K562 (cell line): ENCODE measurements around the gene KCNIP2. TPM values are rescaled to one million over a fixed set of nuclear protein-coding genes. Genes with fewer than 3 reads are reported as not detected.

ENCODE experiments used
- ATAC-seq: fragments of 200-7000 bp; cut with Tn5 transposase; 3 replicates; pipeline ENCODE4 v1.9.1; 2020; ENCODE audit warnings: moderate library complexity
- BruUV-seq: library from RNA; stranded (reverse); fragments of 400-500 nt; replicated peaks from 2 replicates; lab custom pipeline; 2021; lab: Mats Ljungman, UMichigan
- CTCF ChIA-PET: fragments of 300-600 bp; formaldehyde crosslinking; extraction: SDS; loops from one replicate; lab custom pipeline; 2021; ENCODE audit warnings: low intra/inter-chr PET ratio; lab: Yijun Ruan, JAX
- POLR2A ChIA-PET: fragments of 300-600, 350-650 bp; sonication (Branson Sonifier 250); formaldehyde crosslinking; extraction: SDS; loops from one replicate; lab custom pipeline; 2021; ENCODE audit warnings: antibody characterized with exemption, inconsistent platforms; lab: Yijun Ruan, JAX
- DNase-seq, 4 experiments: peaks; one replicate each; pipeline versions ENCODE4 v3.0.0 to v3.0.0-alpha.2; 2011 to 2018; ENCODE audit warnings: low spot score in 3 of 4, mixed read lengths in 3 of 4; ENCODE audit errors: extremely low read depth in 1 of 4
- FAIRE-seq: peaks from 2 replicates; lab custom pipeline; 2011; peaks lifted over from hg19 to GRCh38; lab: Jason Lieb, UNC
- H2AFZ ChIP-seq: 2 replicates; pipeline ENCODE4 v1.6.0; 2011; ENCODE audit warnings: low read depth, low read length, control low read depth, inconsistent platforms
- H3K27ac ChIP-seq: fragments of 200-600 bp; 3 replicates; pipeline ENCODE4 v1.8.0; 2011; ENCODE audit warnings: low read depth, mild to moderate bottlenecking, control low read depth, inconsistent platforms, low read length, moderate library complexity, mixed read lengths; ENCODE audit errors: extremely low read depth
- H3K27me3 ChIP-seq, 2 experiments: fragments of 300-600 bp in 1 of 2; 2 replicates in 1 of 2; 3 replicates in 1 of 2; pipeline versions ENCODE4 v1.6.0 to v1.8.0; 2011; ENCODE audit warnings: inconsistent platforms in 2 of 2, low read length in 2 of 2, mild to moderate bottlenecking in 1 of 2, mixed read lengths in 1 of 2, moderate library complexity in 1 of 2; ENCODE audit not compliant: control insufficient read depth in 2 of 2, insufficient read depth in 2 of 2
- H3K36me3 ChIP-seq: fragments of 300-600 bp; 3 replicates; pipeline ENCODE4 v1.8.0; 2011; ENCODE audit warnings: mild to moderate bottlenecking, low read length, inconsistent platforms; ENCODE audit not compliant: control insufficient read depth, insufficient read depth
- H3K4me1 ChIP-seq, 2 experiments: fragments of 200-600 bp in 1 of 2; replicated peaks in 1 of 2; 2 replicates in 1 of 2; 3 replicates in 1 of 2; pipeline versions ENCODE4 v1.5.1 to v1.8.0; 2011; ENCODE audit warnings: inconsistent platforms in 2 of 2, low read length in 2 of 2, mild to moderate bottlenecking in 1 of 2, mixed read lengths in 1 of 2, moderate library complexity in 1 of 2; ENCODE audit not compliant: control insufficient read depth in 2 of 2, insufficient read depth in 2 of 2
- H3K4me2 ChIP-seq: 2 replicates; pipeline ENCODE4 v1.6.1; 2011; ENCODE audit warnings: low read length, control low read depth, inconsistent platforms, mixed read lengths; ENCODE audit not compliant: insufficient read depth
- H3K4me3 ChIP-seq: fragments of 200-600 bp; sonication (generic), shearing (Covaris generic); 2 replicates; pipeline ENCODE4 v1.5.1; 2016; ENCODE audit warnings: control low read depth, inconsistent platforms
- H3K79me2 ChIP-seq: fragments of 200-600 bp; 3 replicates; pipeline ENCODE4 v1.8.0; 2011; ENCODE audit warnings: low read length, inconsistent platforms; ENCODE audit not compliant: control insufficient read depth, insufficient read depth
- H3K9ac ChIP-seq, 2 experiments: 2 replicates each; pipeline versions ENCODE4 v1.6.0 to v1.6.1; 2011; ENCODE audit warnings: low read depth in 2 of 2, low read length in 2 of 2, control low read depth in 1 of 2, inconsistent platforms in 1 of 2, mild to moderate bottlenecking in 1 of 2, mixed read lengths in 1 of 2; ENCODE audit not compliant: insufficient read depth in 1 of 2
- H3K9me1 ChIP-seq: one replicate; pipeline ENCODE4 v1.6.0; 2011; ENCODE audit warnings: inconsistent platforms, mild to moderate bottlenecking, low read length, moderate library complexity; ENCODE audit not compliant: control insufficient read depth, insufficient read depth
- H3K9me3 ChIP-seq: replicated peaks from 2 replicates; pipeline ENCODE4 v1.5.1; 2011; ENCODE audit warnings: low read depth, low read length, inconsistent platforms; ENCODE audit not compliant: control insufficient read depth, insufficient read depth
- H4K20me1 ChIP-seq: replicated peaks from 2 replicates; pipeline ENCODE4 v1.6.1; 2011; ENCODE audit warnings: low read length, inconsistent platforms, mixed read lengths; ENCODE audit not compliant: control insufficient read depth, insufficient read depth
- CBX8 ChIP-seq: fragments of 200-600 bp; sonication (generic); IDR thresholded peaks from 2 replicates; pipeline ENCODE4 v1.6.1; 2012; ENCODE audit warnings: borderline replicate concordance, mixed run types, low read depth, mild to moderate bottlenecking, moderate library complexity, mixed read lengths, low read length, control low read depth, inconsistent platforms; ENCODE audit not compliant: poor library complexity, severe bottlenecking; ENCODE audit errors: extremely low read depth
- ELF1 ChIP-seq: fragments of 200-800 bp; sonication (Bioruptor generic); IDR thresholded peaks from 2 replicates; pipeline ENCODE4 v1.6.1; 2016; ENCODE audit warnings: missing genetic modification characterization, missing compliant biosample characterization
- GABPB2 ChIP-seq: fragments of 250-450 bp; sonication (Bioruptor Pico); conservative IDR thresholded peaks from 2 replicates; pipeline ENCODE4 v1.5.1; 2021; ENCODE audit warnings: mild to moderate bottlenecking
- GTF2F1 ChIP-seq: IDR thresholded peaks from 2 replicates; pipeline ENCODE4 v1.6.1; 2011; ENCODE audit warnings: low read depth, low read length, improper control_type of control experiment
- HMG20A ChIP-seq: fragments of 450-650 bp; formaldehyde crosslinking; conservative IDR thresholded peaks from 2 replicates; pipeline ENCODE4 v1.4.0; 2020; ENCODE audit warnings: mild to moderate bottlenecking, mixed read lengths
- RBM14 ChIP-seq: fragments of 200-400 bp; formaldehyde crosslinking; IDR thresholded peaks from 2 replicates; pipeline ENCODE4 v1.6.1; 2018; ENCODE audit warnings: low read depth, mild to moderate bottlenecking, low read length, moderate library complexity, borderline replicate concordance; ENCODE audit not compliant: insufficient read depth
- SIN3B ChIP-seq: fragments of 450-650 bp; IDR thresholded peaks from 2 replicates; pipeline ENCODE4 v1.6.1; 2017; ENCODE audit warnings: low read depth, mild to moderate bottlenecking, moderate library complexity
- WGBS: fragments of 100-300 bp; shearing (Covaris generic); methylation state at CpG from one replicate; pipeline ENCODE4 v1.1.6; 2016; ENCODE audit warnings: low coverage, mixed read lengths; ENCODE audit not compliant: insufficient coverage; ENCODE audit errors: missing lambda C conversion rate; 5-methylcytosine and 5-hydroxymethylcytosine counted together
- in situ Hi-C: fragments of 300-500 bp; cut with MboI; formaldehyde crosslinking; loops from 4 replicates; pipeline ENCODE4 v1.15.0; 2018; ENCODE audit warnings: inconsistent platforms, mixed read lengths
- intact Hi-C: fragments of 100-400 bp; cut with micrococcal nuclease; formaldehyde crosslinking; loops from 2 replicates; pipeline ENCODE4 v1.14.2; 2022
- polyA plus RNA-seq, 8 experiments: library from polyadenylated mRNA; depleted of rRNA in 4 of 8; stranded (reverse) in 5 of 8; unstranded in 3 of 8; fragments of >200 nt; fragmentation: Nextera tagmentation in 2 of 8; fragmentation: Illumina TruSeq in 1 of 8; extraction: Ambion mirVana in 2 of 8; extraction: Trizol in 1 of 8; gene quantifications; 2 replicates each; pipeline versions ENCODE4 v1.2.1 to v1.2.3, GENCODE V29; 2011 to 2014; ENCODE audit warnings: inconsistent platforms in 1 of 8, missing spikeins in 1 of 8
- total RNA-seq, 7 experiments: library from RNA; depleted of rRNA in 6 of 7; stranded (reverse); fragments of >200 nt in 6 of 7; fragmentation: Illumina TruSeq in 2 of 7; extraction: Trizol in 2 of 7; gene quantifications; 2 replicates each; pipeline versions ENCODE4 v1.2.1 to v1.2.3, GENCODE V29; 2011 to 2021; ENCODE audit warnings: low replicate concordance in 1 of 7
- TF ChIP-seq, protein P1 (sequence below): fragments of 200-600 bp; sonication (generic); IDR thresholded peaks from one replicate; pipeline ENCODE4 v1.6.1; 2012; ENCODE audit warnings: mild to moderate bottlenecking, low read depth, low read length, inconsistent platforms

The KCNIP2 gene
- total and polyA plus RNA-seq, 9 of the 15 experiments (the other 6 are each of a cell fraction or from before 2014, with no cell fraction given) = 2.5 to 7.6 (median 4.1) TPM

DNA sequence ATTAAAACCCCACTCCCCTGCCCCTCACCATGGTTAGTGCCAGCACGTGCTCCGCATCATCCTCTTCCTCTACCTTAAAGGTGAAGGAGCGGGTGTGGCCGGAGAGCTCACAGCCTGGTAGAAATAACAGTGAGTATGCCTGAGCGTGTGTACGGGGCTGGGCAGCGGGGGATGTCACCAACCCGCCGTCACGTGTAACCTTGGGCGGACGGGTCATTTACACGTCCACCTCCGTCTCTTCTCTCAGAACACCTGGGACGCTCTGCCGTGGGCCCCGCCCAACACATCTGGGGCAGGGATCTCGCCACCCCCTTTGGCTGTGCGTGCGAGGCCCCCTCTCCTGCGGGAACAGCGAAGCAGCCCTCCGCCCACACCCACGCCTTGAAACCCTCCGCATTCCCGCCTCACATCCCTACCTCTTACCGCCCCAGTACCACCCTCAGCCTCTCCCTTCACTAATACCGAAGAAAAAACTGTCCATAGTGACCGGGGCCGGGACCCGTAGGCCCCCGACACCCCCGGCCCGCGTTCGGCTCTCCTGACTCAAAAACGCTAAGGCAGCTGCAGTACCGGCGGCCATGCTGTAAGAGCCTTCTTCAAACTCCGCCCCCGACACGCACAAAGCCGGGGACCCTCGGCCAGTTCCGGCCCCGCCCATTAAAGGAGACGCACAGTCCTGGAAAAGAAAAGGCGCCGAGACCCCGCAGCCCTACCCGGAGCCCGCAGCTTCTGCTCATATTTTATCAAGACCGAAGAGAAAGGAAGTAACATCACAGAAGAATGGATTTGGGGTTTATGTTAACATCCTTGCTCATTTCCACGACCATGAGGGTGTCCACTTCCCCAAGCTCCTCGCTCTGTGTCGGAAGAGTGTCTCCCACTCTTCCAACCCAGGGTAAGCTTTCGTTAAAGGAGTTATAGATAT is 60.5 kb downstream of the KCNIP2 start, which contains the start of gene NPM3:
NPM3 (minus strand) TSS at position 636 of the 925 bp plus-strand sequence; CDS start at position 580, 56 bp downstream.
- intact Hi-C loops (loop anchor here (5.0 kb wide), 2 partner anchors 289 to 571 kb away; no protein-coding TSS in a partner anchor), in situ Hi-C loops (loop anchor here (5.0 kb wide), 1 partner anchor 176 kb away; no protein-coding TSS in a partner anchor)
- Histone ChIP-seq H3K4me3 (peak within 1 kb of the TSS; percentile 73), H3K27ac (peak within 1 kb of the TSS; percentile 65), H2AFZ (peak within 1 kb of the TSS; percentile 86), H3K79me2 (peaks cover 21% of the 10 kb centered on the region), H3K9me1 (no peaks in the 10 kb centered on the region), H3K27me3 (no peaks in the 10 kb centered on the region), H3K4me2 (peak within 1 kb of the TSS; percentile 81), H3K9me3 (no peaks in the 10 kb centered on the region), H3K36me3 (peaks cover 52% of the 10 kb centered on the region), H3K9ac (peak within 1 kb of the TSS; percentile 81 to 92), H4K20me1 (peaks cover 8% of the 10 kb centered on the region; the same call in 1 of the 2 replicates), H3K4me1 (peaks cover 17 to 46% of the 10 kb centered on the region in 2 experiments)
- POLR2A ChIA-PET = interaction anchor here (0.6 to 3.2 kb wide), 8 partner anchors 11 to 371 kb away, joined by 3 to 34 read pairs (median 4); no protein-coding TSS in a partner anchor
- peak; percentile 93 for ATAC-seq
- no peak for FAIRE-seq
- CTCF ChIA-PET = interaction anchor here (1.1 kb wide), 1 partner anchor 180 kb away, joined by 5 read pairs; no protein-coding TSS in a partner anchor
- under 1% methylated on average over 42 of the region's 57 CpGs for WGBS
- DNase-seq = peak; percentile 82 to 89 (median 85)
- TSS peak; percentile 76 for BruUV-seq
- TF ChIP-seq CBX8 = no peak
- TF ChIP-seq SIN3B = peak; percentile 97
- TF ChIP-seq RBM14 = no peak
- TF ChIP-seq ELF1 (tag) = peak; percentile 58
- no peak for TF ChIP-seq HMG20A (CRISPR knock-in tag)
- TF ChIP-seq, protein P1, sequence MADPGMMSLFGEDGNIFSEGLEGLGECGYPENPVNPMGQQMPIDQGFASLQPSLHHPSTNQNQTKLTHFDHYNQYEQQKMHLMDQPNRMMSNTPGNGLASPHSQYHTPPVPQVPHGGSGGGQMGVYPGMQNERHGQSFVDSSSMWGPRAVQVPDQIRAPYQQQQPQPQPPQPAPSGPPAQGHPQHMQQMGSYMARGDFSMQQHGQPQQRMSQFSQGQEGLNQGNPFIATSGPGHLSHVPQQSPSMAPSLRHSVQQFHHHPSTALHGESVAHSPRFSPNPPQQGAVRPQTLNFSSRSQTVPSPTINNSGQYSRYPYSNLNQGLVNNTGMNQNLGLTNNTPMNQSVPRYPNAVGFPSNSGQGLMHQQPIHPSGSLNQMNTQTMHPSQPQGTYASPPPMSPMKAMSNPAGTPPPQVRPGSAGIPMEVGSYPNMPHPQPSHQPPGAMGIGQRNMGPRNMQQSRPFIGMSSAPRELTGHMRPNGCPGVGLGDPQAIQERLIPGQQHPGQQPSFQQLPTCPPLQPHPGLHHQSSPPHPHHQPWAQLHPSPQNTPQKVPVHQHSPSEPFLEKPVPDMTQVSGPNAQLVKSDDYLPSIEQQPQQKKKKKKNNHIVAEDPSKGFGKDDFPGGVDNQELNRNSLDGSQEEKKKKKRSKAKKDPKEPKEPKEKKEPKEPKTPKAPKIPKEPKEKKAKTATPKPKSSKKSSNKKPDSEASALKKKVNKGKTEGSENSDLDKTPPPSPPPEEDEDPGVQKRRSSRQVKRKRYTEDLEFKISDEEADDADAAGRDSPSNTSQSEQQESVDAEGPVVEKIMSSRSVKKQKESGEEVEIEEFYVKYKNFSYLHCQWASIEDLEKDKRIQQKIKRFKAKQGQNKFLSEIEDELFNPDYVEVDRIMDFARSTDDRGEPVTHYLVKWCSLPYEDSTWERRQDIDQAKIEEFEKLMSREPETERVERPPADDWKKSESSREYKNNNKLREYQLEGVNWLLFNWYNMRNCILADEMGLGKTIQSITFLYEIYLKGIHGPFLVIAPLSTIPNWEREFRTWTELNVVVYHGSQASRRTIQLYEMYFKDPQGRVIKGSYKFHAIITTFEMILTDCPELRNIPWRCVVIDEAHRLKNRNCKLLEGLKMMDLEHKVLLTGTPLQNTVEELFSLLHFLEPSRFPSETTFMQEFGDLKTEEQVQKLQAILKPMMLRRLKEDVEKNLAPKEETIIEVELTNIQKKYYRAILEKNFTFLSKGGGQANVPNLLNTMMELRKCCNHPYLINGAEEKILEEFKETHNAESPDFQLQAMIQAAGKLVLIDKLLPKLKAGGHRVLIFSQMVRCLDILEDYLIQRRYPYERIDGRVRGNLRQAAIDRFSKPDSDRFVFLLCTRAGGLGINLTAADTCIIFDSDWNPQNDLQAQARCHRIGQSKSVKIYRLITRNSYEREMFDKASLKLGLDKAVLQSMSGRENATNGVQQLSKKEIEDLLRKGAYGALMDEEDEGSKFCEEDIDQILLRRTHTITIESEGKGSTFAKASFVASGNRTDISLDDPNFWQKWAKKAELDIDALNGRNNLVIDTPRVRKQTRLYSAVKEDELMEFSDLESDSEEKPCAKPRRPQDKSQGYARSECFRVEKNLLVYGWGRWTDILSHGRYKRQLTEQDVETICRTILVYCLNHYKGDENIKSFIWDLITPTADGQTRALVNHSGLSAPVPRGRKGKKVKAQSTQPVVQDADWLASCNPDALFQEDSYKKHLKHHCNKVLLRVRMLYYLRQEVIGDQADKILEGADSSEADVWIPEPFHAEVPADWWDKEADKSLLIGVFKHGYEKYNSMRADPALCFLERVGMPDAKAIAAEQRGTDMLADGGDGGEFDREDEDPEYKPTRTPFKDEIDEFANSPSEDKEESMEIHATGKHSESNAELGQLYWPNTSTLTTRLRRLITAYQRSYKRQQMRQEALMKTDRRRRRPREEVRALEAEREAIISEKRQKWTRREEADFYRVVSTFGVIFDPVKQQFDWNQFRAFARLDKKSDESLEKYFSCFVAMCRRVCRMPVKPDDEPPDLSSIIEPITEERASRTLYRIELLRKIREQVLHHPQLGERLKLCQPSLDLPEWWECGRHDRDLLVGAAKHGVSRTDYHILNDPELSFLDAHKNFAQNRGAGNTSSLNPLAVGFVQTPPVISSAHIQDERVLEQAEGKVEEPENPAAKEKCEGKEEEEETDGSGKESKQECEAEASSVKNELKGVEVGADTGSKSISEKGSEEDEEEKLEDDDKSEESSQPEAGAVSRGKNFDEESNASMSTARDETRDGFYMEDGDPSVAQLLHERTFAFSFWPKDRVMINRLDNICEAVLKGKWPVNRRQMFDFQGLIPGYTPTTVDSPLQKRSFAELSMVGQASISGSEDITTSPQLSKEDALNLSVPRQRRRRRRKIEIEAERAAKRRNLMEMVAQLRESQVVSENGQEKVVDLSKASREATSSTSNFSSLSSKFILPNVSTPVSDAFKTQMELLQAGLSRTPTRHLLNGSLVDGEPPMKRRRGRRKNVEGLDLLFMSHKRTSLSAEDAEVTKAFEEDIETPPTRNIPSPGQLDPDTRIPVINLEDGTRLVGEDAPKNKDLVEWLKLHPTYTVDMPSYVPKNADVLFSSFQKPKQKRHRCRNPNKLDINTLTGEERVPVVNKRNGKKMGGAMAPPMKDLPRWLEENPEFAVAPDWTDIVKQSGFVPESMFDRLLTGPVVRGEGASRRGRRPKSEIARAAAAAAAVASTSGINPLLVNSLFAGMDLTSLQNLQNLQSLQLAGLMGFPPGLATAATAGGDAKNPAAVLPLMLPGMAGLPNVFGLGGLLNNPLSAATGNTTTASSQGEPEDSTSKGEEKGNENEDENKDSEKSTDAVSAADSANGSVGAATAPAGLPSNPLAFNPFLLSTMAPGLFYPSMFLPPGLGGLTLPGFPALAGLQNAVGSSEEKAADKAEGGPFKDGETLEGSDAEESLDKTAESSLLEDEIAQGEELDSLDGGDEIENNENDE = no peak
- TF ChIP-seq GTF2F1 = no peak
- no peak for TF ChIP-seq GABPB2 (CRISPR knock-in tag)
